H1 (cell line): ENCODE data around the gene TBC1D22A. TPM values are rescaled to one million over a fixed set of nuclear protein-coding genes. Genes with fewer than 3 reads are reported as not detected.
"Not testable (repeated sequence)": the region's sequence is repeated elsewhere in the genome, so short reads cannot be mapped to it uniquely, and the experiment has no call there.

Experiments
- CTCF ChIA-PET: fragments of 300-600 bp; sonication (Branson Sonifier 250); formaldehyde crosslinking; loops from one replicate; lab custom pipeline; 2021; ENCODE audit not compliant: partially characterized antibody; lab: Charles Lee
- POLR2A ChIA-PET: fragments of 300-600 bp; sonication (Branson Sonifier 250); formaldehyde crosslinking; loops from one replicate; lab custom pipeline; 2021; ENCODE audit warnings: inconsistent platforms; ENCODE audit not compliant: partially characterized antibody; lab: Charles Lee
- DNase-seq, 2 experiments: peaks; one replicate each; pipeline versions ENCODE4 v3.0.0 to v3.0.0-alpha.2; 2010 to 2022; ENCODE audit warnings: low spot score in 2 of 2, low read depth in 1 of 2, mixed read lengths in 1 of 2
- FAIRE-seq: peaks from 2 replicates; lab custom pipeline; 2011; peaks lifted over from hg19 to GRCh38; lab: Jason Lieb, UNC
- H2AFZ ChIP-seq: 2 replicates; pipeline ENCODE4 v1.8.1; 2012; ENCODE audit warnings: low read length, inconsistent platforms
- H2AK5ac ChIP-seq: 2 replicates; pipeline ENCODE4 v1.6.1; 2013; ENCODE audit warnings: low read depth, low read length
- H2BK120ac ChIP-seq: replicated peaks from 2 replicates; pipeline ENCODE3; 2013; ENCODE audit warnings: low read depth, low read length, inconsistent platforms
- H2BK12ac ChIP-seq: 2 replicates; pipeline ENCODE4 v1.6.1; 2013; ENCODE audit warnings: low read depth, low read length
- H2BK15ac ChIP-seq: 2 replicates; pipeline ENCODE4 v1.6.1; 2013; ENCODE audit warnings: low read length
- H2BK20ac ChIP-seq: 2 replicates; pipeline ENCODE4 v1.6.1; 2013; ENCODE audit warnings: low read length
- H2BK5ac ChIP-seq: 2 replicates; pipeline ENCODE4 v1.6.1; 2013; ENCODE audit warnings: low read depth, low read length
- H3K14ac ChIP-seq: 2 replicates; pipeline ENCODE4 v1.6.1; 2013; ENCODE audit warnings: inconsistent platforms; ENCODE audit not compliant: insufficient read length
- H3K18ac ChIP-seq: 2 replicates; pipeline ENCODE4 v1.6.1; 2013; ENCODE audit warnings: low read length; ENCODE audit errors: extremely low read depth
- H3K23ac ChIP-seq: 2 replicates; pipeline ENCODE4 v1.6.1; 2013; ENCODE audit warnings: inconsistent platforms; ENCODE audit not compliant: insufficient read length
- H3K23me2 ChIP-seq: 2 replicates; pipeline ENCODE4 v1.6.1; 2013; ENCODE audit warnings: low read depth, low read length
- H3K27ac ChIP-seq: 2 replicates; pipeline ENCODE4 v1.6.1; 2011; ENCODE audit warnings: low read depth, low read length, inconsistent platforms
- H3K27me3 ChIP-seq, 4 experiments: replicated peaks in 1 of 4; 1 replicate in 1 of 4; 2 replicates in 3 of 4; pipeline versions ENCODE4 v1.6.1 to v1.8.1; 2011 to 2013; ENCODE audit warnings: low read length in 3 of 4, mild to moderate bottlenecking in 3 of 4, inconsistent platforms in 2 of 4, mixed read lengths in 2 of 4, moderate library complexity in 1 of 4; ENCODE audit not compliant: control insufficient read depth in 3 of 4, insufficient read depth in 3 of 4; ENCODE audit errors: extremely low read depth in 1 of 4
- H3K36me3 ChIP-seq, 4 experiments: 2 replicates each; pipeline versions ENCODE4 v1.6.1 to v1.8.1; 2011 to 2013; ENCODE audit warnings: mild to moderate bottlenecking in 4 of 4, low read length in 3 of 4, moderate library complexity in 2 of 4, control low read depth in 1 of 4, inconsistent platforms in 1 of 4; ENCODE audit not compliant: insufficient read depth in 4 of 4, control insufficient read depth in 2 of 4
- H3K4ac ChIP-seq: replicated peaks from 2 replicates; pipeline ENCODE3; 2013; ENCODE audit warnings: low read length, low read depth, mixed read lengths, inconsistent platforms; ENCODE audit not compliant: insufficient read length
- H3K4me1 ChIP-seq, 4 experiments: replicated peaks in 1 of 4; 1 replicate in 1 of 4; 2 replicates in 3 of 4; pipeline versions ENCODE4 v1.6.1 to v1.8.1; 2011 to 2013; ENCODE audit warnings: low read length in 3 of 4, inconsistent platforms in 2 of 4, mixed read lengths in 1 of 4; ENCODE audit not compliant: insufficient read depth in 4 of 4, control insufficient read depth in 3 of 4
- H3K4me2 ChIP-seq, 2 experiments: 2 replicates each; pipeline versions ENCODE4 v1.6.1 to v1.8.1; 2011 to 2013; ENCODE audit warnings: low read depth in 2 of 2, low read length in 2 of 2, control low read depth in 1 of 2, inconsistent platforms in 1 of 2, mild to moderate bottlenecking in 1 of 2; ENCODE audit not compliant: insufficient read depth in 1 of 2
- H3K4me3 ChIP-seq, 4 experiments: fragments of 200-600, 300-600 bp in 1 of 4; sonication (generic), shearing (Covaris generic), sonication (Bioruptor Twin) in 1 of 4; 2 replicates each; pipeline versions ENCODE4 v1.5.1 to v1.8.1; 2011 to 2016; ENCODE audit warnings: low read length in 4 of 4, low read depth in 3 of 4, control low read depth in 2 of 4, inconsistent platforms in 2 of 4, mild to moderate bottlenecking in 2 of 4, mixed read lengths in 1 of 4, moderate library complexity in 1 of 4; ENCODE audit not compliant: insufficient read depth in 2 of 4; ENCODE audit errors: extremely low read depth in 1 of 4
- H3K56ac ChIP-seq: replicated peaks from 2 replicates; pipeline ENCODE3; 2013; ENCODE audit warnings: low read depth, mild to moderate bottlenecking, mixed read lengths, low read length, inconsistent platforms; ENCODE audit not compliant: insufficient read length
- H3K79me1 ChIP-seq: 2 replicates; pipeline ENCODE4 v1.6.1; 2013; ENCODE audit warnings: low read depth, low read length, control low read depth
- H3K79me2 ChIP-seq, 2 experiments: 2 replicates each; pipeline versions ENCODE4 v1.6.1 to v1.8.1; 2012 to 2013; ENCODE audit warnings: low read length in 2 of 2, mild to moderate bottlenecking in 2 of 2, inconsistent platforms in 1 of 2; ENCODE audit not compliant: insufficient read depth in 2 of 2, control insufficient read depth in 1 of 2
- H3K9ac ChIP-seq, 4 experiments: replicated peaks in 1 of 4; 1 replicate in 1 of 4; 2 replicates in 3 of 4; pipeline versions ENCODE4 v1.6.1 to v1.8.1; 2011 to 2013; ENCODE audit warnings: low read depth in 3 of 4, low read length in 3 of 4, control low read depth in 2 of 4, mild to moderate bottlenecking in 2 of 4, moderate library complexity in 2 of 4, inconsistent platforms in 1 of 4; ENCODE audit errors: extremely low read depth in 1 of 4
- H3K9me3 ChIP-seq, 2 experiments: 2 replicates each; pipeline versions ENCODE4 v1.6.1 to v1.8.1; 2012 to 2013; ENCODE audit warnings: mild to moderate bottlenecking in 2 of 2, moderate library complexity in 2 of 2, control low read depth in 1 of 2, inconsistent platforms in 1 of 2, low read depth in 1 of 2, low read length in 1 of 2, mixed read lengths in 1 of 2; ENCODE audit not compliant: insufficient read depth in 2 of 2
- H4K20me1 ChIP-seq, 2 experiments: replicated peaks in 1 of 2; 2 replicates each; pipeline versions ENCODE3 to v1.8.1; 2011 to 2013; ENCODE audit warnings: inconsistent platforms in 2 of 2, low read length in 2 of 2, mild to moderate bottlenecking in 1 of 2; ENCODE audit not compliant: insufficient read depth in 2 of 2, control insufficient read depth in 1 of 2
- H4K5ac ChIP-seq: 2 replicates; pipeline ENCODE4 v1.6.1; 2013; ENCODE audit warnings: low read length, low read depth, mixed read lengths, inconsistent platforms; ENCODE audit not compliant: insufficient read length
- H4K8ac ChIP-seq: 2 replicates; pipeline ENCODE4 v1.8.0; 2013; ENCODE audit warnings: mild to moderate bottlenecking, moderate library complexity, low read length, inconsistent platforms; ENCODE audit not compliant: insufficient read depth; ENCODE audit errors: extremely low read depth
- H4K91ac ChIP-seq: replicated peaks from 2 replicates; pipeline ENCODE3; 2013; ENCODE audit warnings: low read length, mixed read lengths, inconsistent platforms; ENCODE audit not compliant: insufficient read length
- WGBS, 2 experiments: shearing (Covaris generic) in 1 of 2; methylation state at CpG; one replicate each; pipeline versions ENCODE4 v1.1.6 to v1.1.7; 2013 to 2015; ENCODE audit warnings: low lambda C conversion rate in 2 of 2, mixed read lengths in 2 of 2, inconsistent platforms in 1 of 2, low coverage in 1 of 2, missing lambda C conversion rate in 1 of 2; ENCODE audit not compliant: insufficient replicate concordance in 2 of 2, insufficient coverage in 1 of 2, insufficient read length in 1 of 2; ENCODE audit errors: extremely low coverage in 1 of 2, missing lambda C conversion rate in 1 of 2; 5-methylcytosine and 5-hydroxymethylcytosine counted together
- polyA plus RNA-seq, 7 experiments: library from polyadenylated mRNA; depleted of rRNA in 3 of 7; stranded (reverse) in 5 of 7; unstranded in 2 of 7; fragments of >200 nt in 5 of 7; fragments of 200-250 nt in 2 of 7; gene quantifications; 1 replicate in 5 of 7; 2 replicates in 1 of 7; 4 replicates in 1 of 7; pipeline versions ENCODE4 v1.2.1 to v1.2.3, GENCODE V29; 2011 to 2013; ENCODE audit warnings: missing spikeins in 2 of 7, mixed read lengths in 2 of 7
- total RNA-seq: library from RNA; stranded (reverse); fragmentation: NEBNext Ultra II Directional; extraction: Animal tissue kit (Norgen Biotek cat#: 25700); gene quantifications from 2 replicates; pipeline ENCODE4 v1.2.1, GENCODE V29; 2021

Gene TBC1D22A
- total and polyA plus RNA-seq, 2 of the 8 experiments (the other 6 are each of a cell fraction or from before 2014, with no cell fraction given), result 11.9 to 18.4 TPM

DNA sequence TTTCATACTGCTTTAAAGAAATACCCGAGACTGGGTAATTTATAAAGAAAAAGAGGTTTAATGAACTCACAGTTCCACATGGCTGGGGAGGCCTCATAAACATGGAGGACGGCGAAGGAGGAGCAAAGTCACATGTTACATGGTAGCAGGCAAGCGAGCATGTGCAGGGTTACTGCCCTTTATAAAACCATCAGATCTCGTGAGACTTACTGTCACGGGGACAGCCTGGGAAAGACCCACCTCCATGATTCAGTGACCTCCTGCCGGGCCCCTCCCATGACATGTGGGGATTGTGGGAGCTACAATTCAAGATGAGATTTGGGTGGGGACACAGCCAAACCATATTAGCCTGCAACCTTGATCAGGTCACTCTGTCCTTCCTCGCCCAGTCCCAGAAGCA, 378.5 kb downstream of the TBC1D22A start:
- H3K4me2 ChIP-seq, H2AK5ac ChIP-seq, H3K9me3 ChIP-seq, H3K23me2 ChIP-seq, H2BK120ac ChIP-seq, H2AFZ ChIP-seq, H3K79me1 ChIP-seq, CTCF ChIA-PET, H3K14ac ChIP-seq, POLR2A ChIA-PET, H4K20me1 ChIP-seq, H4K8ac ChIP-seq, DNase-seq, H4K91ac ChIP-seq, H2BK12ac ChIP-seq, H3K9ac ChIP-seq, H3K4me3 ChIP-seq, H3K18ac ChIP-seq, H3K4me1 ChIP-seq, H3K36me3 ChIP-seq, H2BK5ac ChIP-seq, H3K27me3 ChIP-seq, FAIRE-seq, H3K79me2 ChIP-seq, H4K5ac ChIP-seq, H3K4ac ChIP-seq, H2BK15ac ChIP-seq, H2BK20ac ChIP-seq, H3K27ac ChIP-seq, H3K56ac ChIP-seq, H3K23ac ChIP-seq: not testable (repeated sequence)
- WGBS, 2 experiments, result 92% methylated on average over 8 of the region's 8 CpGs; no CpG with 5 or more reads in 1 of the 2 experiments
